Stimulated activated CD8-positive, alpha-beta memory T cell treated with anti-CD3 and anti-CD28 coated beads, Interleukin-7, amount 100 ng/mL, for 24 hours (primary cell): ENCODE data around the gene DHX36.

Source experiments
- DNase-seq: peaks from one replicate; pipeline ENCODE4 v3.0.0-alpha.2; 2020; ENCODE audit warnings: low read depth

The DHX36 gene

GRCh38 chr3:154223519-154223918 is 100.8 kb downstream of the DHX36 start:
- no peak for DNase-seq
